WI38 (cell line): ENCODE data around the gene SNED1.

Experiments
- H3K4me3 ChIP-seq: 2 replicates; pipeline ENCODE4 v1.5.1; 2011; ENCODE audit warnings: low read depth, mild to moderate bottlenecking, control low read depth, low read length
- TF ChIP-seq, protein P1 (sequence below): IDR thresholded peaks from 2 replicates; pipeline ENCODE4 v1.5.1; 2012; ENCODE audit warnings: low read depth, mild to moderate bottlenecking, control low read depth, low read length

SNED1 gene

DNA sequence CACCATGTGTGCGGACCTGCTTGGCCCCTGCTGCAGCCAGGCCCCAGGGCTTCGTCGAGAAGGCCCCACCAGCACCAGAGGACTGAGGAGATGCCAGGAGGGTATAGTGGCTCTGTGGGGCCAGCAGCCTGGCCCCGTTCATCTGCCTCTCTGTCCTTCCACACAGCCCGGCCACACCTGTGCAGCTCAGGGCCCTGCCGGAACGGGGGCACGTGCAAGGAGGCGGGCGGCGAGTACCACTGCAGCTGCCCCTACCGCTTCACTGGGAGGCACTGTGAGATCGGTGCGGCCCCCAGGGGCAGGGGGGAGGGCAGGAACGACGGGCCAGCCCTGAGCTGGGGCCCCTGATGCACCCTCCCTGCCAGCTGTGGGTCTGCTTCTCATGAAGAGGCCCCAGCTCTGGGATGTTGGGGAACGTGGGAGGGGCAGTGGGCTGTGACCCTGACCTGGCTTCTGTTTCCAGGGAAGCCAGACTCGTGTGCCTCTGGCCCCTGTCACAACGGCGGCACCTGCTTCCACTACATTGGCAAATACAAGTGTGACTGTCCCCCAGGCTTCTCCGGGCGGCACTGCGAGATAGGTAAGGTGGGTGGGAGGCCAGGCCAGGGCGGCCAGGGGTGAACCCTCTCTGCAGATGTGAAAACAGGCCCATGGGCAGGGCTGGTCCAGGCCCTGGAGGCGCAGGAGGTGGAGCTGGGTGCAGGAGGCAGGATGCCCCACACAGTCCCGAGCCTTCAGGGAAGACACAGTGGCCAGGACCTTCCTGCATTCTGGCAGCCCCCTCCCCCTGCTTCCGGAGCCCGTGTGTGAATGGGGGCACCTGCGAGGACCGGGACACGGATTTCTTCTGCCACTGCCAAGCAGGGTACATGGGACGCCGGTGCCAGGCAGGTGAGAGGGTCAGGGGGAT is 53.4 kb downstream of the SNED1 start:
- no peak overlapping the region for H3K4me3 ChIP-seq
- TF ChIP-seq, protein P1, sequence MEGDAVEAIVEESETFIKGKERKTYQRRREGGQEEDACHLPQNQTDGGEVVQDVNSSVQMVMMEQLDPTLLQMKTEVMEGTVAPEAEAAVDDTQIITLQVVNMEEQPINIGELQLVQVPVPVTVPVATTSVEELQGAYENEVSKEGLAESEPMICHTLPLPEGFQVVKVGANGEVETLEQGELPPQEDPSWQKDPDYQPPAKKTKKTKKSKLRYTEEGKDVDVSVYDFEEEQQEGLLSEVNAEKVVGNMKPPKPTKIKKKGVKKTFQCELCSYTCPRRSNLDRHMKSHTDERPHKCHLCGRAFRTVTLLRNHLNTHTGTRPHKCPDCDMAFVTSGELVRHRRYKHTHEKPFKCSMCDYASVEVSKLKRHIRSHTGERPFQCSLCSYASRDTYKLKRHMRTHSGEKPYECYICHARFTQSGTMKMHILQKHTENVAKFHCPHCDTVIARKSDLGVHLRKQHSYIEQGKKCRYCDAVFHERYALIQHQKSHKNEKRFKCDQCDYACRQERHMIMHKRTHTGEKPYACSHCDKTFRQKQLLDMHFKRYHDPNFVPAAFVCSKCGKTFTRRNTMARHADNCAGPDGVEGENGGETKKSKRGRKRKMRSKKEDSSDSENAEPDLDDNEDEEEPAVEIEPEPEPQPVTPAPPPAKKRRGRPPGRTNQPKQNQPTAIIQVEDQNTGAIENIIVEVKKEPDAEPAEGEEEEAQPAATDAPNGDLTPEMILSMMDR = no peak

DNA sequence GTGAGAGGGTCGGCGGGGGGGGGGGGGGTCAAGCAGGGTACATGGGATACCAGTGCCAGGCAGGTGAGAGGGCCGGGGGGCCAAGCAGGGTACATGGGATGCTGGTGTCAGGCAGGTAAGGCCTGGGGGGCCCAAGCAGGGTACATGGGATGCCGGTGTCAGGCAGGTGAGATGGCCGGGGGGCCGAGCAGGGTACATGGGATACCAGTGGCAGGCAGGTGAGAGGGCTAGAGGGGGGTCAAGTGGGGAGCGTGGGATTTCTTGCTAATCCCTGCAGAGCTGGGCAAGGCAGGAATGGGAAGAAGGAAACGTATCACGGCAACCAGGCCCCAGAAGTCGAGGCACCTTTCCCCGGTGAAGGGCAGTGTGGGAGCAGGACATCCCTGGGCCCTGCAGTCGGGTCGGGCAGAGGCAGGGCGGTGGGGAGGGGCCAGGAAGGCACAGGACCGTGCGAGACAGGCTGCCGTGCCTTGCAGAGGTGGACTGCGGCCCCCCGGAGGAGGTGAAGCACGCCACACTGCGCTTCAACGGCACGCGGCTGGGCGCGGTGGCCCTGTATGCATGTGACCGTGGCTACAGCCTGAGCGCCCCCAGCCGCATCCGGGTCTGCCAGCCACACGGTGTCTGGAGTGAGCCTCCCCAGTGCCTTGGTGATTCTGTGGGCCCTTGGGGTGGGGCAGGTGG is 54.4 kb downstream of the SNED1 start:
- no peak overlapping the region for H3K4me3 ChIP-seq
- TF ChIP-seq, protein P1 = no peak

DNA sequence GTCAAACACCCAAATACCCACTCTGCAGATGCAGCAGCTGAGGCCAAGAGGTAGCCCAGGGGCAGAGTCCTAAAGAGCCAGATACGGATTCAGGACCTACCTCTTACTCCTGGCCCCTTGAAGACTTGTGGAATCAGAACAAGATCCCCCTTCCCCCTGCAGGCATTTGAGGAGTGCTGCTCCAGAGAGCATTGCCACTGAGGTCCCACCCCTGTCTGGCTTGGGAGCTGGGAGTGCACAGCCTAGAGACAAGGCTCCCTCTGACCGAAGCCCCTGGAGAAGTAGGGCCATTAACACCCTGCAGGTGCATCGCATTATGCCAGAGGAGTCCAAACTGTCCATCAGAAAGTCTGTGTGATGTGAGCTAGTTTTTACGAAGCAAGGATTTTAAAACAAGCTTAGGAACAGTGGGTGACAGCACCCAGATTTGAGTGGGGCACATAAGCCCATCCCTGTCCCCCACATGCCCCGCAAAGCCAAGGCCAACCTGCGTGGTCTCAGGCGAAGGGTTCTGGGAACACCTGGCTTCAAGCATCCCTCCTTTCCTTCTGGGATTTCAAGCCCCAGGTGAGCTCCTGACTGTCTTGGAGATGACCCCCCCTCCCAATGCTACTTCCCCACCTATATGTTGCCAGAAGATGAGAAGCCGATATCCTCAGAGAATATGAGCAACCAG is 55.3 kb downstream of the SNED1 start:
- TF ChIP-seq, protein P1 = no peak
- H3K4me3 ChIP-seq = no peak overlapping the region

DNA sequence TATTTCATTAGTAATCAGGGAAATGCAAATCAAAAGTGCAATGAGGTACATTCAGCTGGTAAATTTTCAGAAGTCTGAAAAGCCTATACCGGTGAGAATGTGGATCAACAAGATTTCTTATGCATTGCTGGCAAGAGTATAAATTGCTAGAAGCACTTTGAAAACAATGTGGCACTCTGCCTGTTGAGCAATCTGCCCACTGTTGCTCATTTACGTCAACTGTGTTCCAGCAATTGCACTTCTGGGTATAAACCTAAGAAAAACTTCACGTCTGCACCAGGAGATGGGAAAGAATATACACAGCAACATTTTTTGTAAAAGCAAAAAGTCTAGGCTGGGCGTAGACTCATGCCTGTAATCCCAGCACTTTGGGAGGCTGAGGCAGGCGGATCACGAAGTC is 62.9 kb downstream of the SNED1 start:
- no peak overlapping the region for H3K4me3 ChIP-seq
- TF ChIP-seq, protein P1 = no peak

DNA sequence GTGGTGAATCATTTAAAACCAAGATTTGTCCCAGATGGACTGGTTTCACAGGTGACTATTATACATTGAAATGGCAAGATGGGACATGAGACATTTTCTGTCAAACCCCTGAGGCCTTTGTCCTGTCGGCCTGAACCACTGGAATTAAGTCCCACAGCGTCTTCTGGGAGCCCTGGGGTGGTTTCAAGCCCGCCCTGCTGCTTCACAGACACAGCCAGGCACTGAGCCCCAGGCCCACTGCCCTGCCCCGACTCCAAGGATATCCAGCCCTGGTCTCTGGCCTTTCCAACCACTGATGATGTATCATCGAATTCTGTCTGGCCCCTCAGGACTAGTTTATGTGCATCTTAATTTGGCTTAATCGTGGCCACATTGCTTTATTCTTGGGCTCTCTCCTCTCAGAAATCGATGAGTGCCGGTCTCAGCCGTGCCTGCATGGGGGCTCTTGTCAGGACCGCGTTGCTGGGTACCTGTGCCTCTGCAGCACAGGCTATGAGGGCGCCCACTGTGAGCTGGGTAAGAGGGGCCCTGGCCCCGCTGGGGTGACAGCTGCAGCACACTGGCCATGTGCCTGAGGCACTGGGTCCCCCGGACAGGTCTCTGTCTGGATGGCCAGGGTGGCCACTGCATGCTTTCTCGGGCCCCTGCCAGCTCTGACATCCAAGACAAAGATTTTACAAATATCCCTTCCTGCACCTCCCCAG is 64.1 kb downstream of the SNED1 start:
- H3K4me3 ChIP-seq = no peak overlapping the region
- TF ChIP-seq, protein P1 = no peak

DNA sequence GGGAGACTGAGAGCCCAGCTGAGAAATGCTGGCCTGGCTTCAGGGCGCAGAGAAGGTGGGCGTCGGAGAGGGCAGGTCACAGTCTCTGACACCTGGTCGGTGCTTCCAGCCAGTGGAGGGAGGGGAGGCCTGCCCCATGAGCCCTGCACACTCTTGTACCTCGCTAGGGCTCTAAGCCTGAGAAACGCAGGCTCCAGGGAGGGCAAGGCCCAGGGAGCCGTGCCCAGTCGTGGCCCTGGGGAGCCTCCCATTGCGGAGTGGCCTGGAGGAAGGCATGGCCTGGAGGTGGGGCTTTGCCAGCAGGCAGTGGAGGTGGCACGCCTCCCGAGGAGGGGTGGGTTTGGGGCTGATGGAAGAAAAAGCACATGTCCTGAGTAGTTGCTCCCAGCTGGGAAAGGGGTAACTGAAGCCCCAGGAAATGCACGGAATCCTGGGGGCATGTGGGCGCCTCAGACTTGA is 64.7 kb downstream of the SNED1 start:
- TF ChIP-seq, protein P1 = no peak
- H3K4me3 ChIP-seq = no peak overlapping the region
